SKM-1 (cell line): ENCODE data around the gene CXCL5.
"Not testable (repeated sequence)": the region's sequence is repeated elsewhere in the genome, so short reads cannot be mapped to it uniquely, and the experiment has no call there.

Experiments
- DNase-seq: peaks from one replicate; lab custom pipeline; 2025; ENCODE audit not compliant: unreplicated experiment; lab: John Stamatoyannopoulos, UW

Gene CXCL5

GRCh38 chr4:74015126-74015780 lies 16.8 kb upstream of the CXCL5 start:
- DNase-seq, result no peak

- DNase-seq, result no peak
Measured at GRCh38 chr4:74014332-74014731, 15.9 kb upstream of the CXCL5 start.

GRCh38 chr4:74013264-74013663 lies 14.8 kb upstream of the CXCL5 start:
- no peak for DNase-seq

- no peak for DNase-seq
Measured at GRCh38 chr4:74012130-74012529, 13.7 kb upstream of the CXCL5 start.

GRCh38 chr4:74009307-74009706 lies 10.8 kb upstream of the CXCL5 start:
- DNase-seq, result no peak

- DNase-seq, result no peak
Measured at GRCh38 chr4:74006009-74006476, 7.6 kb upstream of the CXCL5 start.

- DNase-seq, result no peak
Measured at GRCh38 chr4:74005528-74005927, 7.1 kb upstream of the CXCL5 start.

GRCh38 chr4:74004668-74005067 lies 6.2 kb upstream of the CXCL5 start:
- no peak for DNase-seq

GRCh38 chr4:74000301-74000700 lies 1.8 kb upstream of the CXCL5 start:
- no peak for DNase-seq

- DNase-seq, result no peak
Measured at GRCh38 chr4:73992050-73992449, 6.4 kb downstream of the CXCL5 start.

GRCh38 chr4:73991742-73992000 lies 6.8 kb downstream of the CXCL5 start:
- DNase-seq, result no peak

- no peak for DNase-seq
Measured at GRCh38 chr4:73990988-73991741, 7.3 kb downstream of the CXCL5 start.

GRCh38 chr4:73989928-73990327 lies 8.5 kb downstream of the CXCL5 start:
- DNase-seq, result no peak

GRCh38 chr4:73989031-73989430 lies 9.4 kb downstream of the CXCL5 start:
- DNase-seq, result no peak

GRCh38 chr4:73988061-73988460 lies 10.4 kb downstream of the CXCL5 start, which contains the start of gene PPBP:
PPBP (minus strand) TSS chr4:73988190; CDS start chr4:73988103, 87 bp downstream.
- no peak for DNase-seq

- DNase-seq, result no peak
Measured at GRCh38 chr4:73985528-73985852, 13.0 kb downstream of the CXCL5 start.

GRCh38 chr4:73984736-73985527 lies 13.5 kb downstream of the CXCL5 start:
- no peak for DNase-seq

GRCh38 chr4:73981175-73981574 lies 17.3 kb downstream of the CXCL5 start:
- not testable (repeated sequence) for DNase-seq

- no peak for DNase-seq
Measured at GRCh38 chr4:73979407-73979957, 19.0 kb downstream of the CXCL5 start.

GRCh38 chr4:73978886-73979285 lies 19.6 kb downstream of the CXCL5 start:
- no peak for DNase-seq

GRCh38 chr4:73976716-73977115 lies 21.8 kb downstream of the CXCL5 start:
- DNase-seq, result no peak

GRCh38 chr4:73976217-73976616 lies 22.3 kb downstream of the CXCL5 start:
- no peak for DNase-seq
